DMS 273 (cell line): ENCODE data around the gene FAM163B.

Source experiments
- DNase-seq: peaks from one replicate; lab custom pipeline; 2025; ENCODE audit not compliant: unreplicated experiment; lab: John Stamatoyannopoulos, UW

Gene FAM163B

GRCh38 chr9:133609311-133610098 is at the start of gene FAM163B:
FAM163B (minus strand) TSS chr9:133609389; CDS start chr9:133580223, 29,166 bp downstream.
- peak; percentile 86 for DNase-seq

DNA sequence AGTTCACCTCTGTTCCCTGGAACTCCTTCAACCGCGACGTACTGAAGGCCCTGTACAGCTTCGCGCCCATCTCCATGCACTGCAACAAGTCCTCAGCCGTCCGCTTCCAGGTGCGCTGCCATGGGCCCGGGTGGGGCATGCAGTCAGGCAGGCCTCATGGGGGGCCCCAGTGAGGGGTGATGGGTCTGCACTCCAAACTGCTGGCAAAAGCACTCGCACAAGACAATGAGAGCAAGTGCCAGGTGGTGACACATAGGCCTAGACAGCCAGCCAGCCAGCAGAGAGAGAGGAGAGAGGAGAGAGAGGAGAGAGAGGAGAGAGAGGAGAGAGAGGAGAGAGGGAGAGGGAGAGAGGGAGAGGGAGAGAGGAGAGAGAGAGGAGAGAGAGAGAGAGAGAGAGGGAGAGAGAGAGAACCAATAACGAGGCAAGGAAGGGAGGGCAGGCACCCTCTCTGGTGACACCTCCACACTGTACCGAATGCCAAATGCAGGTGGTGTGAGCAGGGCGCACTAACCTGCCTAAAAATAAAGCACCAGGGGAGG is 48.0 kb upstream of the FAM163B start:
- no peak for DNase-seq

DNA sequence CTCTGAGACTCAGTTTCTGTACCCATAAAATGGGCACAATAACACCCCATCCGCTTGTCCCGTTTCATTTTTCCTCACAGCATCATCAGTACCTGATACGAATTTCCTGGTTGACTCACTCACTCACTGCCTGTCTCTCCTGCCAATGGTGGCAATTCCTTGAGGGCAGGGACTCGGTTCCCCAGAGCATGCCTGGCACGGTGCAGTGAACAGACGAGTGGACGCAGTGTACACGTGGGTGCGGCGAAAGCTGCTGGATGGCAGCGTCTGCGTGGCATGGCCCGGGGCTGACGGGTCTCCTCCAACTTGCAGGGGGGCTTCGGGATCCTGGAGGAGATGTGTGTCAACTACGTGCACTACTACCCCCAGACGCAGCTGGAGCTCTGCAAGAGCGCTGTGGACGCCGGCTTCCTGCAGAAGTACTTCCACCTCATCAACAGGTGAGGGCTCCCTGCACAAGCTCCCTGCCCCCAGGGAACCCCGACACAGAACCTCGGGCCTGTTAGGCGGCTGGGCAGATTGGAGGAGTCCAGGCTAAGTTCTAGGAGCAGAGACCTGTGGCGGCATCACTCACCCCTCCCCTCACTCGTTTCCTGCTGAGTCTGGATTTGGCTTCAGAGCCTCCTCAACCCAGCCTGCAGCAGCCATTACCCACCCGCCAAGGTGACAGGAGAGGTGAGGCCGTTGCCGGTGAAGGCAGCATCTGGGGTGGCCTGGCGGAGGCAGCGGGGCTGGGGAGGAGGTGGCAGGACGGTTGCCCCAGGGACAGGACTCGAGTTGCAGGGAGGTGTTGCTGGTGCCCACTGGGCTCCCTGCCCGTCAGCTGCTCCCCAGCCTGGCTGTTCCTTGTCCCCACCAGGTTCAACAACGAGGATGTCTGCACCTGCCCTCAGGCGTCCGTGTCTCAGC is 47.3 kb upstream of the FAM163B start:
- no peak for DNase-seq

GRCh38 chr9:133655701-133656100 is 46.5 kb upstream of the FAM163B start:
- no peak for DNase-seq

GRCh38 chr9:133654736-133655657 is 45.8 kb upstream of the FAM163B start:
- no peak for DNase-seq

GRCh38 chr9:133653638-133654037 is 44.4 kb upstream of the FAM163B start:
- DNase-seq, result no peak

DNA sequence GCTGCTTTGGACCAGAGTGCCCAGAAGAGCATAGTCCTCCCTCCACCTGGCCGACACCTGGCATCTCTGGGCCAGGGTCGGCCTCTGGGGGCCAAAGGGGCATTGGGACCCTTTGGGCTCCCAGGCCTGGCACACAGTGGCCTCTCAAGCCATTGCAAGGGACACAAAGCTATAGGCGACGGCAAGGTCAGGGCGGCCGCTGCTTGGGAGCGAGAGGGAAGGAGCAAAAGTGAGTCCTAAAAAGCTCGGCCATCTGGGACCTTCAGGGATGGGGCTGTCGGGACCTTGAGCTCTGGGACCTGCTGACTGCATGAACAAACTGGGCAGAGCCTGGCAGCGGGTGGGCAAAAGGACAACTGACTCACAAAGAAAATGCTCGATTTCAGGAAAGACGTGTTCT is 40.8 kb upstream of the FAM163B start:
- no peak for DNase-seq

- DNase-seq, result no peak
Observed at GRCh38 chr9:133649194-133649593, 40.0 kb upstream of the FAM163B start.

GRCh38 chr9:133647765-133648469 is 38.7 kb upstream of the FAM163B start:
- no peak for DNase-seq

- DNase-seq, result no peak
Observed at GRCh38 chr9:133647148-133647547, 38.0 kb upstream of the FAM163B start.

- no peak for DNase-seq
Observed at GRCh38 chr9:133645021-133645765, 36.0 kb upstream of the FAM163B start.

- DNase-seq, result no peak
Observed at GRCh38 chr9:133643978-133644760, 35.0 kb upstream of the FAM163B start.

GRCh38 chr9:133643362-133643755 is 34.2 kb upstream of the FAM163B start:
- no peak for DNase-seq

DNA sequence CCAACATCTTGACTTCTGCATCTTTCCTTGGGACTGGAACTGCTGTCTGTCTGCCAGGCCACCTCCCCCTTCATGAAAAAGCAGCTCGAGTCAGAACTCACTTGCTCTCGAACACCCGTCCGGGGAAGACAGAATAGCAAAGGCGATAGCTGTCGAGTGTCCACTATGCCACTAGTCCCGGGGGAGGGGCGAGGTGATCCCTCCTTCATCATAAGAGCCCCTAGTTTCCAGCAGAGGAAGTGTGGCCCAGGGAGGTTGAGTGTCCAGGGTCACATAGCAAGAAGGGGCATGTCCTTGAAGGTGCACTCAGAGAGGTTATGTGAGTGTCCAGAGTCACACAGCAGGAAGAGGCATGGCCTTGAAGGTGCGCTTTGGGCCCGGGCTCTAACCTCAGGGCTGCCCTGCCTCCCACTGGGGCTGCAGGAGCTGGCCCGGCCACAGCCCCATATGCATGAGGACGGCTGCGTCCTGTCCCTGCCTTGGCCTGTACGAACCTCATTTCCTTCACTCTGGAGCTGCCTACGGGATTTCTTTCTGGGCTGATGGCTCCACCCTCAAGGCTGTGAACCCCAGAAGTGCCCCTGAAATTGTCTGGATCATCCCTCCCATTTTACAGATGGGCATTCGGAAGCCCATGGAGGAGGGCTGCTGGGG is 33.6 kb upstream of the FAM163B start:
- no peak for DNase-seq

DNA sequence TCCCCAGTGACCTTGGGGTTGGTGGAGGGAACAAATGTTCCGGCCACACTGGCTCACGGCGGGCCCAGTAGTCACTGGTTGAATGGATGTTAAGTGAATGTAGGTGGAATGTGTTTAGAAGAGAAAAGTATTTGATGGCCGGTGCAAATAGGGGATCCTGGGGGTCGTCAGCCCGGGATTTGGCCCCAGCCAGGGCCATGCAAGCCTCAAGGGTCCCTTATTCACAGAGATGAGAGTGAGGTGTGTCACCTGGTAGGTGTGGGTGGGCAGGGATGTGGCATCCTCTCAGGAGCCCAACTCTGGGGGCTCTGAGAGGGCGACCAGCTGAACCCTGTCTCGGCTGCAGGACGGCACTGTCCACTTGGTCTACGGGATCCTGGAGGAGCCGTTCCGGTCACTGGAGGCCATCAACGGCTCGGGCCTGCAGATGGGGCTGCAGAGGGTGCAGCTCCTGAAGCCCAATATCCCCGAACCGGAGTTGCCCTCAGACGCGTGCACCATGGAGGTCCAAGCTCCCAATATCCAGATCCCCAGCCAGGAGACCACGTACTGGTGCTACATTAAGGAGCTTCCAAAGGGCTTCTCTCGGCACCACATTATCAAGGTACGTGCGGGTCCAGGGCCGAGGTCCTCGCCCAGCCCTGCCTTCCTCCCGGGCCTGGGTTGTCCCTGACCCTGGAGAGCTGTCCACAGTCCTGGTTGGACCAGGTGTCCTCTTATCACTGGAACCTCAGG is 32.8 kb upstream of the FAM163B start:
- no peak for DNase-seq

- no peak for DNase-seq
Observed at GRCh38 chr9:133641396-133641655, 32.1 kb upstream of the FAM163B start.

GRCh38 chr9:133640580-133641395 is 31.6 kb upstream of the FAM163B start:
- peak; percentile 44 for DNase-seq
